Measurements from ENCODE around the gene CIT.

CIT gene

DNA sequence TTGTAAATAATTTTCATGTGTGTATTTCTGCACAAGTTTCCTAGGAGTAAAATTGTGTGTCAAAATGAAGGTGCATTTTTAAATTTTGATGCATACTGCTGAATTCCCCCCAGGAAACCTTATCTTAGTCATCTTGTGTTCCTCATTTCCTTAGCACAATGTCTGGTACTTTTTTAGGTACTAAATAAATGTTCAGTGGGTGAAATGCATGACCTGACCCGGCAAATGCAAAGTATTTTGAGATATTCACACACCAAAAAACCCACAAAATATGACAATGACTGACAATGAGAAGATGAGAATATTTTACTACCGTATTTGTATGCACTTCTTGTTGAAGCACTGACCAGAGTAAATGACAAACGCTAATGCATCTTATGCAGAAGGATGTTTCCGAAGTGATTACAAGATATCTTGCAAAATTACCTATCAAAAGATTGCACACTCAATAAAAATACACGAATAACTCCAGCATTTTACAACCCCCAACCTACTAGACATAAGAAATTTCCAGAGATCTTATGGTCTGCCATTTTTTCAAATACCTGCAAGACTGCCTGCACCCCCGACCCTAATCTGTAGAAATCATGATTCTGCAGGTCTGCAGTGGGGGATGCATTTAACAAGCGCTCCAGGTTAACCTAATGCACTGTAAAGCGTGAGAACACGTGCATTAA is 210.1 kb downstream of the CIT start:
- TF ChIP-seq, protein P1, sequence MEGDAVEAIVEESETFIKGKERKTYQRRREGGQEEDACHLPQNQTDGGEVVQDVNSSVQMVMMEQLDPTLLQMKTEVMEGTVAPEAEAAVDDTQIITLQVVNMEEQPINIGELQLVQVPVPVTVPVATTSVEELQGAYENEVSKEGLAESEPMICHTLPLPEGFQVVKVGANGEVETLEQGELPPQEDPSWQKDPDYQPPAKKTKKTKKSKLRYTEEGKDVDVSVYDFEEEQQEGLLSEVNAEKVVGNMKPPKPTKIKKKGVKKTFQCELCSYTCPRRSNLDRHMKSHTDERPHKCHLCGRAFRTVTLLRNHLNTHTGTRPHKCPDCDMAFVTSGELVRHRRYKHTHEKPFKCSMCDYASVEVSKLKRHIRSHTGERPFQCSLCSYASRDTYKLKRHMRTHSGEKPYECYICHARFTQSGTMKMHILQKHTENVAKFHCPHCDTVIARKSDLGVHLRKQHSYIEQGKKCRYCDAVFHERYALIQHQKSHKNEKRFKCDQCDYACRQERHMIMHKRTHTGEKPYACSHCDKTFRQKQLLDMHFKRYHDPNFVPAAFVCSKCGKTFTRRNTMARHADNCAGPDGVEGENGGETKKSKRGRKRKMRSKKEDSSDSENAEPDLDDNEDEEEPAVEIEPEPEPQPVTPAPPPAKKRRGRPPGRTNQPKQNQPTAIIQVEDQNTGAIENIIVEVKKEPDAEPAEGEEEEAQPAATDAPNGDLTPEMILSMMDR (IDR thresholded peaks at IDR 0.05; ENCODE audit: insufficient read depth, low read length, poor library complexity, severe bottlenecking): no peak
- no peaks in the 10 kb centered on the region; the same call in 1 of the 2 replicates for H3K36me3 ChIP-seq (ENCODE audit: control insufficient read depth, insufficient read depth, low read length)
- H3K4me3 ChIP-seq (replicated peaks; ENCODE audit: low read depth, low read length): peak overlapping the region; percentile 57
- H3K27me3 ChIP-seq (replicated peaks; ENCODE audit: control insufficient read depth, insufficient read depth, low read length): no peaks in the 10 kb centered on the region
- DNase-seq (ENCODE audit: extremely low read depth, insufficient read length): peak; percentile 63

DNA sequence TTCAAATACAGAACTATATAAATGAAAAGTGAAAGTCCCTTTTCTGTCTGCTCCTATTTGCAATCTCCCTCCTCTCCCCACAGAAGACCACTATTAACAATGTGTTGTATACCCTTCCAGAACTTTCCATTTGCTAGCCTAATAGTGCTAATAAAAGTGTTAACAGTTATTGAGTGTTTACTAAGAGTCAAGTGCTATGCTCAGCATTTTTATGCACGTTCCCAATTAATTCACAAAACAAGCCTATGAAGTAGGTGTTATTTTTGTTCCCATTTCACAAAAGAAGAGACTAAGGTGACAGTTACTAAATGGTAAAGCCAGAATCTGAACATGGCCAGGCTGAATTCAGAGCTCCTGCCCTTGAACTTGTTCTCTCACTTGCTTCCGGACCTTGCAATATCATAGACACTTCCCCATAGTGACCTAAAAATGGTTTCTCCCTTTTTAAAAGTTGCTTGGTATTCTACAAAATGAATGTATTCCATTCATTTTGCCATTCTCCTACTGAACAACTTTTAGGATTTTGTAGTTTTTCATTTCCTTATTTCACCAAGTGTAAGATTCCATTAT is 210.8 kb downstream of the CIT start:
- no peaks in the 10 kb centered on the region for H3K27me3 ChIP-seq (replicated peaks; ENCODE audit: control insufficient read depth, insufficient read depth, low read length)
- TF ChIP-seq, protein P1 (IDR thresholded peaks at IDR 0.05; ENCODE audit: insufficient read depth, low read length, poor library complexity, severe bottlenecking): no peak
- no peaks in the 10 kb centered on the region; the same call in 1 of the 2 replicates for H3K36me3 ChIP-seq (ENCODE audit: control insufficient read depth, insufficient read depth, low read length)
- no peak for DNase-seq (ENCODE audit: extremely low read depth, insufficient read length)
- H3K4me3 ChIP-seq (replicated peaks; ENCODE audit: low read depth, low read length): no peak overlapping the region

DNA sequence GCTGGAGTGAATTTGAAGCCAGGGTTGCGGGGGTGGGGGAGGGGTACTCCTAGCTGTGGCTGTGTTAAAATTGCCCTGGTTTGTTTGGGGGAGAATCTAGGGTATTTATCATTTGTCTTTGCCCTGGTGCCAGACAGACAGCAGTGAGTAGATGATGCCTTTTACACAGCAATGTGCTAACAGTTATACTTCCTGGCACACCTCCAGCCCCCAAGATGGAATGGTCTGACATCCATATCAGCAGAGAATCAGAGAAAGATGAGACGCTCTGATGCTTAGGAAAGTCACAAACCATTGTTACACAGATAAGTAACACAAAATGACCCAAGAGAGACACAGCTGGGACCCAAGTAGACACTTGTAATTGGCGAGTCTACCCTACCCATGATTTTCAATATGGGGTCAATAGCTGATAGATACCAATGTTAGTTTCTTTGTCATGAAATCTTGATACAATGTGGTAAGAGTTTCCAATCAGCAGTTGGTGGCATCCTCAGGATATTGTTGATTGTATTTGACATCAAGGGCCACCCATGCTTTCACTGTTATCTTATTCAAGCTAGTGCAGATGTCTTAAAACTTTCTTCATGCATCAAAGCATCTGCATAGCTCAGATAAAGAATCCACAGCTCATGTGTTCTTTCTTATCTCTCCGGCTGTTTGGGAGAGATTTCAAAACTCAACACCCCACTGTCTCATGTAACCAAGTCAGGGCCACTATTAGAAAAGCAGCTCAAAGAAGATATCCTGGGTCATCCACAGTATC is 211.8 kb downstream of the CIT start:
- DNase-seq (ENCODE audit: extremely low read depth, insufficient read length): no peak
- H3K27me3 ChIP-seq (replicated peaks; ENCODE audit: control insufficient read depth, insufficient read depth, low read length): no peaks in the 10 kb centered on the region
- TF ChIP-seq, protein P1 (IDR thresholded peaks at IDR 0.05; ENCODE audit: insufficient read depth, low read length, poor library complexity, severe bottlenecking): no peak
- no peak overlapping the region for H3K4me3 ChIP-seq (replicated peaks; ENCODE audit: low read depth, low read length)
- no peaks in the 10 kb centered on the region; the same call in 1 of the 2 replicates for H3K36me3 ChIP-seq (ENCODE audit: control insufficient read depth, insufficient read depth, low read length)

DNA sequence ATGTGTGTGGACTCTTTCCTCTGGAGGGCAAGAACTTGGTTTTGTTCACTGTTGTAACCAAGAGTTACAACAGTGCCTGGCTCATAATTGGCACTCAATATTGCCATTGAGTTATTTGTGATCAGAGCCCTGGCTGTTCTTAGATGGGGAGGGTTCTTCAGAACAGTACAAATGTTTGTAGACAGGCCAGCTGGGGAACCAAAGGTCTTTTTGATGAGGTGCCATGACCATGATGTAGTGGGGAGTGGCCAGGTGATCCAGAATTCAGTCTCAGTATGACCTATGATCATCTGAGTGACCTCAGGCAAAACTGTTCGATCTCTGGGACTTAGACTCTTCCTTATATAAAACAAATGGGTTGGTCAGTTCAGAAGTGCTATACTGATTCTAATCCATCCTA is 212.5 kb downstream of the CIT start:
- no peak for DNase-seq (ENCODE audit: extremely low read depth, insufficient read length)
- Histone ChIP-seq H3K4me3 (replicated peaks; ENCODE audit: low read depth, low read length) (no peak overlapping the region), H3K27me3 (replicated peaks; ENCODE audit: control insufficient read depth, insufficient read depth, low read length) (no peaks in the 10 kb centered on the region), H3K36me3 (ENCODE audit: control insufficient read depth, insufficient read depth, low read length) (no peaks in the 10 kb centered on the region)
- TF ChIP-seq, protein P1 (IDR thresholded peaks at IDR 0.05; ENCODE audit: insufficient read depth, low read length, poor library complexity, severe bottlenecking): no peak

DNA sequence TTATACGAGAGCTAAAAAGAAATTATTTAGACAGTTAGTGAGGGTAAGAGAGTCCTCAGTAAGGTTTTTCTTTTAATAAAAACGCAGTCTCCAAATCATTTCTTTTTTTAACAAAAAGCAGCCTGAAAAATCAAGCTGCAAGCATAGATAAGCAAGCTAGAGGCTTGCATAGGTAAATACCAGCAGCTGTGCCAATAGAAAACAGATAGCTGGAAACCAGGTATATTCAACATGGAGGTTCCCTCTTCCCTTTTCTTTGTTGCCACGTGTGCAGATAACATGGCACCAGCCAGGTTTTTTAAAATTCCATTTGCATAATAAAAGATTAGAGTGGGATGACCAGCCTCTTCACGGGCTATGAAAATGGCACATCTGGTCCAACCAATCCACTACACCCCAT is 215.2 kb downstream of the CIT start:
- no peak for DNase-seq (ENCODE audit: extremely low read depth, insufficient read length)
- TF ChIP-seq, protein P1 (IDR thresholded peaks at IDR 0.05; ENCODE audit: insufficient read depth, low read length, poor library complexity, severe bottlenecking): no peak

More for the DNA sequence above, 215.2 kb downstream of the CIT start:
- Histone ChIP-seq H3K36me3 (ENCODE audit: control insufficient read depth, insufficient read depth, low read length) (no peaks in the 10 kb centered on the region), H3K27me3 (replicated peaks; ENCODE audit: control insufficient read depth, insufficient read depth, low read length) (no peaks in the 10 kb centered on the region), H3K4me3 (replicated peaks; ENCODE audit: low read depth, low read length) (no peak overlapping the region)

All from GM06990 (cell line).